IMR-90 (cell line): Measurements from ENCODE around the gene HYI. TPM values are rescaled to one million over a fixed set of nuclear protein-coding genes. Genes with fewer than 3 reads are reported as not detected.
"Not testable (repeated sequence)": the region's sequence is repeated elsewhere in the genome, so short reads cannot be mapped to it uniquely, and the experiment has no call there.

Experiments used
- ATAC-seq: fragments of 200-7000 bp; cut with Tn5 transposase; 2 replicates; pipeline ENCODE4 v1.9.1; 2020; ENCODE audit warnings: low read depth, mild to moderate bottlenecking, moderate library complexity
- BruUV-seq: library from RNA; stranded (reverse); fragments of 400-500 nt; replicated peaks from 2 replicates; lab custom pipeline; 2021; lab: Mats Ljungman, UMichigan
- CTCF ChIA-PET: fragments of 300-600 bp; formaldehyde crosslinking; extraction: SDS; loops from one replicate; lab custom pipeline; 2021; ENCODE audit warnings: antibody characterized with exemption; lab: Yijun Ruan, JAX
- POLR2A ChIA-PET: fragments of 300-600 bp; sonication (Branson Sonifier 250); formaldehyde crosslinking; loops from one replicate; lab custom pipeline; 2022; ENCODE audit warnings: antibody characterized with exemption; ENCODE audit not compliant: unreplicated experiment; lab: Charles Lee
- DNase-seq: peaks from one replicate; pipeline ENCODE4 v3.0.0; 2013
- H2AFZ ChIP-seq: replicated peaks from 2 replicates; pipeline ENCODE3; 2013; ENCODE audit warnings: low read length, mild to moderate bottlenecking; ENCODE audit not compliant: poor library complexity
- H2AK5ac ChIP-seq: 2 replicates; pipeline ENCODE4 v1.6.1; 2013; ENCODE audit warnings: low read depth, low read length, inconsistent platforms
- H2AK9ac ChIP-seq: replicated peaks from 2 replicates; pipeline ENCODE3; 2013; ENCODE audit warnings: mild to moderate bottlenecking, low read depth, low read length, moderate library complexity; ENCODE audit not compliant: poor library complexity
- H2BK120ac ChIP-seq: 2 replicates; pipeline ENCODE4 v1.6.1; 2013; ENCODE audit warnings: low read depth, low read length, inconsistent platforms
- H2BK15ac ChIP-seq: 3 replicates; pipeline ENCODE4 v1.6.1; 2013; ENCODE audit warnings: low read depth, low read length, inconsistent platforms
- H2BK20ac ChIP-seq: 2 replicates; pipeline ENCODE4 v1.6.1; 2013; ENCODE audit warnings: low read depth, mild to moderate bottlenecking, inconsistent platforms, low read length, moderate library complexity
- H2BK5ac ChIP-seq: 2 replicates; pipeline ENCODE4 v1.6.1; 2013; ENCODE audit warnings: mild to moderate bottlenecking, low read depth, low read length, inconsistent platforms; ENCODE audit not compliant: poor library complexity, severe bottlenecking
- H3K14ac ChIP-seq: replicated peaks from 2 replicates; pipeline ENCODE4 v1.6.1; 2013; ENCODE audit warnings: low read depth, low read length, inconsistent platforms
- H3K18ac ChIP-seq: 2 replicates; pipeline ENCODE4 v1.6.1; 2013; ENCODE audit warnings: low read depth, low read length, control low read depth
- H3K23ac ChIP-seq: 2 replicates; pipeline ENCODE4 v1.6.1; 2013; ENCODE audit warnings: low read depth, low read length, inconsistent platforms
- H3K27ac ChIP-seq: 2 replicates; pipeline ENCODE4 v1.5.1; 2013; ENCODE audit warnings: mild to moderate bottlenecking, control low read depth, low read length; ENCODE audit not compliant: insufficient read depth
- H3K27me3 ChIP-seq: 2 replicates; pipeline ENCODE4 v1.6.1; 2013; ENCODE audit warnings: low read length; ENCODE audit not compliant: control insufficient read depth, insufficient read depth
- H3K36me3 ChIP-seq: 2 replicates; pipeline ENCODE4 v1.6.1; 2013; ENCODE audit warnings: low read length, mixed read lengths; ENCODE audit not compliant: control insufficient read depth, insufficient read depth
- H3K4ac ChIP-seq: 2 replicates; pipeline ENCODE4 v1.6.1; 2013; ENCODE audit warnings: low read depth, low read length, inconsistent platforms
- H3K4me1 ChIP-seq: 2 replicates; pipeline ENCODE4 v1.6.1; 2013; ENCODE audit warnings: low read length, mixed read lengths; ENCODE audit not compliant: control insufficient read depth, insufficient read depth
- H3K4me2 ChIP-seq: 2 replicates; pipeline ENCODE4 v1.6.1; 2013; ENCODE audit warnings: low read depth, mild to moderate bottlenecking, control low read depth, low read length, moderate library complexity
- H3K4me3 ChIP-seq: 2 replicates; pipeline ENCODE4 v1.5.1; 2013; ENCODE audit warnings: low read depth, mild to moderate bottlenecking, control low read depth, low read length, moderate library complexity; ENCODE audit not compliant: insufficient read depth
- H3K56ac ChIP-seq: 2 replicates; pipeline ENCODE4 v1.6.1; 2013; ENCODE audit warnings: low read length, inconsistent platforms; ENCODE audit not compliant: insufficient read depth; ENCODE audit errors: extremely low read depth
- H3K79me1 ChIP-seq, 2 experiments: 2 replicates each; pipeline ENCODE4 v1.6.1; 2013; ENCODE audit warnings: low read length in 2 of 2, inconsistent platforms in 1 of 2, low read depth in 1 of 2
- H3K9ac ChIP-seq: 2 replicates; pipeline ENCODE4 v1.6.1; 2013; ENCODE audit warnings: low read depth, low read length, control low read depth
- H3K9me1 ChIP-seq: 2 replicates; pipeline ENCODE4 v1.6.1; 2013; ENCODE audit warnings: low read length, inconsistent platforms; ENCODE audit not compliant: insufficient read depth
- H3K9me3 ChIP-seq: 2 replicates; pipeline ENCODE4 v1.6.1; 2013; ENCODE audit warnings: low read length; ENCODE audit not compliant: control insufficient read depth, insufficient read depth
- H4K20me1 ChIP-seq: 2 replicates; pipeline ENCODE4 v1.6.1; 2013; ENCODE audit warnings: low read length, inconsistent platforms; ENCODE audit not compliant: insufficient read depth
- H4K5ac ChIP-seq: 2 replicates; pipeline ENCODE4 v1.6.1; 2013; ENCODE audit warnings: mild to moderate bottlenecking, low read depth, low read length, control low read depth
- H4K8ac ChIP-seq, 2 experiments: 2 replicates each; pipeline ENCODE4 v1.6.1; 2013; ENCODE audit warnings: low read depth in 2 of 2, low read length in 2 of 2, control low read depth in 1 of 2, inconsistent platforms in 1 of 2
- H4K91ac ChIP-seq: 2 replicates; pipeline ENCODE4 v1.6.1; 2013; ENCODE audit warnings: low read depth, low read length, inconsistent platforms; ENCODE audit not compliant: insufficient read depth
- BHLHE40 ChIP-seq: fragments of 150-350 bp; IDR thresholded peaks from 2 replicates; pipeline ENCODE4 v1.6.1; 2016; ENCODE audit warnings: mild to moderate bottlenecking, low read depth, low read length
- CEBPB ChIP-seq: IDR thresholded peaks from 2 replicates; pipeline ENCODE4 v1.6.1; 2012; ENCODE audit warnings: low read depth, low read length, improper control_type of control experiment
- FOS ChIP-seq: fragments of 150-350 bp; IDR thresholded peaks from 2 replicates; pipeline ENCODE4 v1.6.1; 2016; ENCODE audit warnings: low read depth, low read length
- MXI1 ChIP-seq: IDR thresholded peaks from 2 replicates; pipeline ENCODE4 v1.6.1; 2012; ENCODE audit warnings: low read depth, mild to moderate bottlenecking, low read length, moderate library complexity, borderline replicate concordance
- POLR2A ChIP-seq: IDR thresholded peaks from 2 replicates; pipeline ENCODE4 v1.6.1; 2012; ENCODE audit warnings: mild to moderate bottlenecking, low read depth, low read length
- WGBS, 2 experiments: methylation state at CpG; one replicate each; pipeline versions ENCODE4 v1.1.5 to v1.1.7; 2013; ENCODE audit warnings: missing lambda C conversion rate in 2 of 2; ENCODE audit not compliant: insufficient read length in 1 of 2; ENCODE audit errors: extremely low coverage in 2 of 2; 5-methylcytosine and 5-hydroxymethylcytosine counted together
- dilution Hi-C: fragments of 300-500 bp; cut with HindIII; formaldehyde crosslinking; loops from one replicate; pipeline ENCODE4 v1.14.3; 2018; ENCODE audit warnings: low sequenced_read_pairs; ENCODE audit not compliant: unreplicated experiment
- in situ Hi-C: fragments of 300-500 bp; cut with MboI; formaldehyde crosslinking; loops from 3 replicates; pipeline ENCODE4 v1.14.3; 2019; ENCODE audit warnings: low sequenced_read_pairs, inconsistent platforms, mixed read lengths
- intact Hi-C: fragments of 100-400 bp; cut with micrococcal nuclease; formaldehyde crosslinking; loops from 2 replicates; pipeline ENCODE4 v1.10.0; 2022
- polyA plus RNA-seq, 3 experiments: library from polyadenylated mRNA; depleted of rRNA; stranded (reverse); fragments of >200 nt; gene quantifications; 2 replicates each; pipeline ENCODE4 v1.2.3, GENCODE V29; 2012; ENCODE audit warnings: low replicate concordance in 1 of 3
- total RNA-seq: library from RNA; depleted of rRNA; stranded (reverse); fragments of >200 nt; gene quantifications from 2 replicates; pipeline ENCODE4 v1.2.3, GENCODE V29; 2012

The HYI gene
- total and polyA plus RNA-seq, 2 of the 4 experiments (the other 2 are of a cell fraction), result 21.5 to 53.7 TPM

DNA sequence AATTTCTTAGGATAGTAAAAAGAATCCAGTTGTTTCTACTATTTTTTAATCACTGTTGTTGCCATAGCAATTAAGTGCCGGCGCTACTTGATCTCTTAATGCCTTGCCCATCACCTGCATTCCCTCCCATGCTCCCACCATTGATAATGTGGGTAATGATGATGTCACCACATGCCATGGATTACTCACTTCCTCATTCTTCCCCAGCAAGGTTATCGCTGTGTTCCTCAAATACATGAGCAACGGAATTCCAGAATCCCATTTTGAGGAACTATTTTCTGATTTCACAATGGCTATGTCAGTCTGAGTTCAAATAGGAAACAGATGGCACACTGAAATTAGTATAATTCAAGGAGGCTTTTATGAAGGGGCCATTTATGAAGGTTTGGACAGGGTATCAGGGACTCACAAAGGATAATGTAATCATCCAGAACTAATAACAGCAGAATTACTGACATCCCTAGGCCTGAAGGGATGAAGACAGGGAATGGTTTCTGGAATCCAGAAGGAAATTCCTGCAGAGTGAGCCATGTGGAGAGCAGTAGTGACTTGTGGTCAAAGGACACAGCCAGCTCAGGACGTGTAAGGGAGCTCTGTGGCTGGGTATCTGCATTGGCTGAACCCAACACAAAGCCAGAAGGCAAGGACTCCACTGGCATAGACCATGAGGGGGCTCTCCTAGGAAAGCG is 18.9 kb upstream of the HYI start:
- H3K14ac ChIP-seq, result peak overlapping the region; percentile 96
- peaks cover 0 to 14% of the 10 kb centered on the region in 2 experiments; a peak in 3 of 4 replicates for H3K79me1 ChIP-seq
- peak overlapping the region; percentile 99 for H2BK5ac ChIP-seq
- CTCF ChIA-PET, H3K9me3 ChIP-seq, POLR2A ChIA-PET, dilution Hi-C loops, intact Hi-C loops, H4K20me1 ChIP-seq, H3K4me3 ChIP-seq, BruUV-seq, H3K27me3 ChIP-seq, in situ Hi-C loops, H3K36me3 ChIP-seq: not testable (repeated sequence)
- peak overlapping the region; percentile 98 for H3K23ac ChIP-seq
- DNase-seq (peak; percentile 98), ATAC-seq (peak; percentile 88)
- peak overlapping the region; percentile 19 for H2AFZ ChIP-seq
- no CpG with 5 or more reads among the region's 6 CpGs for WGBS, 2 experiments
- H3K9ac ChIP-seq, result peak overlapping the region; percentile 69; the same call in 1 of the 2 replicates
- peak overlapping the region; percentile 42 for H3K4me2 ChIP-seq
- peak overlapping the region; percentile 92 to 95 for H4K8ac ChIP-seq
- peak overlapping the region; percentile 56 for H4K5ac ChIP-seq
- H3K4me1 ChIP-seq, result peaks cover 19% of the 10 kb centered on the region
- TF ChIP-seq MXI1 (peak; percentile 28; the same call in 1 of the 2 replicates), CEBPB (peak; percentile 60), FOS (peak; percentile 21), BHLHE40 (peak; percentile 3; the same call in 1 of the 2 replicates), POLR2A (peak; percentile 73; the same call in 1 of the 2 replicates)
- peak overlapping the region; percentile 99 for H3K56ac ChIP-seq
- H3K4ac ChIP-seq, result peak overlapping the region; percentile 100
- peak overlapping the region; percentile 13 for H2AK9ac ChIP-seq
- H4K91ac ChIP-seq, result peak overlapping the region; percentile 98
- peak overlapping the region; percentile 65 for H3K18ac ChIP-seq
- H3K9me1 ChIP-seq, result peaks cover 29% of the 10 kb centered on the region
- H2BK20ac ChIP-seq, result peak overlapping the region; percentile 99
- H2AK5ac ChIP-seq, result peak overlapping the region; percentile 87
- H2BK15ac ChIP-seq, result peak overlapping the region; percentile 81; the same call in 1 of the 3 replicates
- H3K27ac ChIP-seq, result peak overlapping the region; percentile 95
- H2BK120ac ChIP-seq, result peak overlapping the region; percentile 100
